Neural progenitor cell (in vitro differentiated cells): ENCODE results near the gene GRIN2A. TPM values are rescaled to one million over a fixed set of nuclear protein-coding genes. Genes with fewer than 3 reads are reported as not detected.

ENCODE experiments used
- DNase-seq: peaks from one replicate; pipeline ENCODE4 v3.0.0-alpha.2; 2016; ENCODE audit warnings: low spot score
- H2AFZ ChIP-seq: fragments of 200-600 bp; sonication (generic); replicated peaks from 2 replicates; pipeline ENCODE4 v1.6.1; 2016; ENCODE audit warnings: antibody characterized with exemption
- H3F3A ChIP-seq: fragments of 200-600 bp; sonication (generic); 2 replicates; pipeline ENCODE4 v1.6.1; 2016; ENCODE audit warnings: antibody characterized with exemption, low read depth
- H3K27ac ChIP-seq: fragments of 200-600 bp; sonication (generic); 2 replicates; pipeline ENCODE4 v1.5.1; 2016; ENCODE audit warnings: mild to moderate bottlenecking
- H3K27me3 ChIP-seq: fragments of 200-600 bp; sonication (generic); 2 replicates; pipeline ENCODE4 v1.6.1; 2016; ENCODE audit warnings: mild to moderate bottlenecking, moderate library complexity
- H3K36me3 ChIP-seq: fragments of 200-600 bp; sonication (generic); 2 replicates; pipeline ENCODE4 v1.5.1; 2016
- H3K4me1 ChIP-seq: fragments of 200-600 bp; sonication (generic); 2 replicates; pipeline ENCODE4 v1.6.1; 2016; ENCODE audit warnings: mixed run types
- H3K4me2 ChIP-seq: fragments of 200-600 bp; sonication (generic); 2 replicates; pipeline ENCODE4 v1.6.1; 2016
- H3K4me3 ChIP-seq: fragments of 200-600 bp; sonication (generic); 2 replicates; pipeline ENCODE4 v1.5.1; 2016
- H3K79me2 ChIP-seq: fragments of 200-600 bp; sonication (generic); 2 replicates; pipeline ENCODE4 v1.6.1; 2016; ENCODE audit warnings: low read depth
- H3K9ac ChIP-seq: fragments of 200-600 bp; sonication (generic); 2 replicates; pipeline ENCODE4 v1.6.1; 2016
- H3K9me3 ChIP-seq: fragments of 200-600 bp; sonication (generic); 2 replicates; pipeline ENCODE4 v1.5.1; 2016; ENCODE audit warnings: low read depth
- H4K20me1 ChIP-seq: fragments of 200-600 bp; sonication (generic); 2 replicates; pipeline ENCODE4 v1.6.1; 2016; ENCODE audit warnings: low read depth
- H3K27ac Mint-ChIP-seq: 3 replicates; pipeline ENCODE4 v1.8.0; 2021; ENCODE audit warnings: mixed read lengths
- H3K27me3 Mint-ChIP-seq: 2 replicates; pipeline ENCODE4 v1.8.0; 2022; ENCODE audit warnings: low read depth, mild to moderate bottlenecking, inconsistent platforms, moderate library complexity, mixed read lengths; ENCODE audit not compliant: insufficient read depth
- H3K36me3 Mint-ChIP-seq: 3 replicates; pipeline ENCODE4 v1.8.0; 2021; ENCODE audit warnings: mixed read lengths
- H3K4me1 Mint-ChIP-seq: 3 replicates; pipeline ENCODE4 v1.8.0; 2021; ENCODE audit warnings: mixed read lengths
- H3K4me3 Mint-ChIP-seq: 3 replicates; pipeline ENCODE4 v1.8.0; 2021; ENCODE audit warnings: mild to moderate bottlenecking, moderate library complexity, mixed read lengths
- H3K9me3 Mint-ChIP-seq: 3 replicates; pipeline ENCODE4 v1.8.0; 2020; ENCODE audit warnings: mixed read lengths
- EZH2 ChIP-seq: fragments of 200-600 bp; sonication (generic); IDR thresholded peaks from 2 replicates; pipeline ENCODE4 v1.6.1; 2017; ENCODE audit warnings: antibody characterized with exemption, mild to moderate bottlenecking, moderate library complexity
- EZH2phosphoT487 ChIP-seq: fragments of 200-600 bp; sonication (generic); IDR thresholded peaks from 2 replicates; pipeline ENCODE4 v1.6.1; 2017; ENCODE audit warnings: antibody characterized with exemption
- total RNA-seq: library from RNA; depleted of rRNA; stranded (reverse); fragments of >200 nt; gene quantifications from 2 replicates; pipeline ENCODE4 v1.2.3, GENCODE V29; 2015; ENCODE audit warnings: low replicate concordance
- TF ChIP-seq, protein P1 (sequence below): fragments of 200-600 bp; sonication (generic); IDR thresholded peaks from 2 replicates; pipeline ENCODE4 v1.5.1; 2017; ENCODE audit warnings: antibody characterized with exemption, mild to moderate bottlenecking

The GRIN2A gene
- total RNA-seq, 1 donor from 2014 or later = 1.6 TPM

DNA sequence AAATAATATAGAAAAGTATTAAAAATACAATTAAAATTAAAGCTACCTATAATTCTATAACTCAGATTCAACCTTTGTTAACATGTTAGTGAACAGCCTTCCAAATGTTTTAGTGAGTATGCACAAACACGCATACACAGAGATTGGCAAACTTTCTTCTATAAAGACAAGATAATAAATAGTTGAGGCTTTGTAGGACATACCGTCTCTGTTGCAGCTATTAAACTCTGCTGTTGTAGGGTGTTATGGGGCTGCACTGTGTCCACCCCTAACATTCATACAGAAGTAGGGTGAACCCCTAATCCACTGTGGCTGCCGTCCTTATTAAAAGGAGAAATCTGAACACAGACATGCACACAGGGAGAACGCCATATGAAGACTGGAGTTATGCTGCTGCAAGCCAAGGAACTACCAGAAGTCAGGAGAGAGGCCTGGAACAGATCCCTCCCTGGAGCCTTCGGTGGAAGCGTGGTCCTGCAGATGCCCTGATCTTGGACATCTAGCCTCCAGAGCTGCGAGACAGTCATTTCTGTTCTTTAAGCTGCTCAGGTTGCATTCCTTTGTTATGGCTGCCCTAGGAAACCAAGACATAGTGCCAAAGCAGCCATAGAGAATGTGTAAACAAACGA lies 383.2 kb downstream of the GRIN2A start:
- H3K4me2 ChIP-seq = no peak overlapping the region
- H3K36me3 Mint-ChIP-seq = no peaks in the 10 kb centered on the region
- H3K4me1 Mint-ChIP-seq = no peaks in the 10 kb centered on the region
- H3K4me3 ChIP-seq = no peak overlapping the region
- H3K27ac Mint-ChIP-seq = no peak overlapping the region
- no peaks in the 10 kb centered on the region for H3K4me1 ChIP-seq
- H3K9me3 Mint-ChIP-seq = peaks cover 6% of the 10 kb centered on the region
- no peaks in the 10 kb centered on the region for H3K79me2 ChIP-seq
- H3K36me3 ChIP-seq = no peaks in the 10 kb centered on the region
- TF ChIP-seq EZH2 = no peak
- TF ChIP-seq, protein P1, sequence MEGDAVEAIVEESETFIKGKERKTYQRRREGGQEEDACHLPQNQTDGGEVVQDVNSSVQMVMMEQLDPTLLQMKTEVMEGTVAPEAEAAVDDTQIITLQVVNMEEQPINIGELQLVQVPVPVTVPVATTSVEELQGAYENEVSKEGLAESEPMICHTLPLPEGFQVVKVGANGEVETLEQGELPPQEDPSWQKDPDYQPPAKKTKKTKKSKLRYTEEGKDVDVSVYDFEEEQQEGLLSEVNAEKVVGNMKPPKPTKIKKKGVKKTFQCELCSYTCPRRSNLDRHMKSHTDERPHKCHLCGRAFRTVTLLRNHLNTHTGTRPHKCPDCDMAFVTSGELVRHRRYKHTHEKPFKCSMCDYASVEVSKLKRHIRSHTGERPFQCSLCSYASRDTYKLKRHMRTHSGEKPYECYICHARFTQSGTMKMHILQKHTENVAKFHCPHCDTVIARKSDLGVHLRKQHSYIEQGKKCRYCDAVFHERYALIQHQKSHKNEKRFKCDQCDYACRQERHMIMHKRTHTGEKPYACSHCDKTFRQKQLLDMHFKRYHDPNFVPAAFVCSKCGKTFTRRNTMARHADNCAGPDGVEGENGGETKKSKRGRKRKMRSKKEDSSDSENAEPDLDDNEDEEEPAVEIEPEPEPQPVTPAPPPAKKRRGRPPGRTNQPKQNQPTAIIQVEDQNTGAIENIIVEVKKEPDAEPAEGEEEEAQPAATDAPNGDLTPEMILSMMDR = no peak
- no peak for TF ChIP-seq EZH2phosphoT487
- H3K9ac ChIP-seq = no peak overlapping the region
- H3K4me3 Mint-ChIP-seq = no peak overlapping the region
- no peaks in the 10 kb centered on the region for H3F3A ChIP-seq
- no peak for DNase-seq
- no peaks in the 10 kb centered on the region for H3K27me3 ChIP-seq
- H2AFZ ChIP-seq = no peak overlapping the region
- no peak overlapping the region for H3K27ac ChIP-seq
- no peaks in the 10 kb centered on the region for H3K9me3 ChIP-seq
- H4K20me1 ChIP-seq = no peaks in the 10 kb centered on the region
- no peaks in the 10 kb centered on the region for H3K27me3 Mint-ChIP-seq

DNA sequence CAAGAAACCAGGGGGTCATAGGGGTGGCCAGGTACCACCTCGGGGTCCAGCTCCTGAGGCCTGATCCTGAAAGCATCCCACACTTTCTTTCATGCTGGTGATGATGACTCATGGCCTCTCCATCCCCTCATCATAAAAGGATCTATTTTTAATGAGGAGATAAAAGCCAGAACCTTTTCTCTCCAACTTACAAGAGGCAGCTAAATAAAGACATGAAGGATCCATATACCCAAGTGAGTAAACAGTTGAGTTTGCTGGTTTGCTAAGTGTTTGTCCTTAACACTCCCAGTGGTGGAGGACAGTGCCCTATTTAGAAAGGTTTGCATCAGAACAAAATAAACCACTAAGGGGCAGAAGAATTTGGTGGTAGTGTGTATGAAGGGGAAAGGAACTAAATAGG lies 383.8 kb downstream of the GRIN2A start:
- no peaks in the 10 kb centered on the region for H3K27me3 Mint-ChIP-seq
- H3K27ac Mint-ChIP-seq = no peak overlapping the region
- no peaks in the 10 kb centered on the region for H4K20me1 ChIP-seq
- H3K27me3 ChIP-seq = no peaks in the 10 kb centered on the region
- no peak overlapping the region for H3K9ac ChIP-seq
- H3K4me1 Mint-ChIP-seq = no peaks in the 10 kb centered on the region
- no peak overlapping the region for H3K27ac ChIP-seq
- no peak overlapping the region for H3K4me2 ChIP-seq
- no peak overlapping the region for H2AFZ ChIP-seq
- no peaks in the 10 kb centered on the region for H3K36me3 Mint-ChIP-seq
- no peak for DNase-seq
- H3K36me3 ChIP-seq = no peaks in the 10 kb centered on the region
- no peaks in the 10 kb centered on the region for H3K79me2 ChIP-seq
- TF ChIP-seq, protein P1 = no peak
- TF ChIP-seq EZH2phosphoT487 = no peak
- TF ChIP-seq EZH2 = no peak
- no peak overlapping the region for H3K4me3 ChIP-seq
- no peaks in the 10 kb centered on the region for H3K4me1 ChIP-seq
- H3K4me3 Mint-ChIP-seq = no peak overlapping the region
- H3K9me3 Mint-ChIP-seq = peaks cover 6% of the 10 kb centered on the region
- H3F3A ChIP-seq = no peaks in the 10 kb centered on the region
- H3K9me3 ChIP-seq = no peaks in the 10 kb centered on the region

DNA sequence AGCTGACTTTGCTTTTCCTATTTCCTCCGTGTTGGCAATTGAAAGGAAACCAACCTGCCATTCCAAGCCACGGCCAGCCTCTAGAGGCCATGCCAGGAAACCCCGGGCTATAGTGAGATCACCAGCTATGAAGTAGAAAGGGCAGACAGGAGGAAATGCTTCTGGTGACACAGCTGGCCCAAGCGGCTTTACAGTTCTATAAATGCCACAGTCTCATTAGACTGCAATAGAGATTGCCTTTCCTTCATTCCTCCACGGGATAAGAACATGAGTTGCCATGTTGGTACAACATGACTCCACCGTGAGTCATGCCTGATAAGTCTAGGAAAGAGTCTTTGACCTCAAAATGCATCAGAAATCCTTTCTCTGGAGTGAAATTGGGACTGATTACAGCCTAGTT lies 384.9 kb downstream of the GRIN2A start:
- H3K9ac ChIP-seq = no peak overlapping the region
- no peak overlapping the region for H3K4me3 ChIP-seq
- no peaks in the 10 kb centered on the region for H3F3A ChIP-seq
- no peak for DNase-seq
- no peaks in the 10 kb centered on the region for H4K20me1 ChIP-seq
- no peaks in the 10 kb centered on the region for H3K4me1 Mint-ChIP-seq
- no peaks in the 10 kb centered on the region for H3K9me3 ChIP-seq
- no peaks in the 10 kb centered on the region for H3K79me2 ChIP-seq
- no peak overlapping the region for H3K27ac ChIP-seq
- no peaks in the 10 kb centered on the region for H3K36me3 ChIP-seq
- no peak overlapping the region for H3K27ac Mint-ChIP-seq
- no peaks in the 10 kb centered on the region for H3K4me1 ChIP-seq
- peaks cover 6% of the 10 kb centered on the region for H3K9me3 Mint-ChIP-seq
- H3K4me2 ChIP-seq = no peak overlapping the region
- H3K4me3 Mint-ChIP-seq = no peak overlapping the region
- no peaks in the 10 kb centered on the region for H3K27me3 Mint-ChIP-seq
- TF ChIP-seq EZH2 = no peak
- no peak for TF ChIP-seq EZH2phosphoT487
- TF ChIP-seq, protein P1 = no peak
- no peaks in the 10 kb centered on the region for H3K27me3 ChIP-seq
- no peak overlapping the region for H2AFZ ChIP-seq
- H3K36me3 Mint-ChIP-seq = no peaks in the 10 kb centered on the region
